Measurements from ENCODE around the gene ZBTB7C. TPM values are rescaled to one million over a fixed set of nuclear protein-coding genes. Genes with fewer than 3 reads are reported as not detected.

The ZBTB7C gene
- polyA plus RNA-seq, 6 donors from 2014 or later: not detected

- Mint-ChIP-seq H3K4me1 (no peaks in the 10 kb centered on the region), H3K27ac (no peak overlapping the region), H3K9me3 (peaks cover 0 to 2% (median 0%) of the 10 kb centered on the region in 7 donors), H3K4me3 (no peak overlapping the region), H3K27me3 (peaks cover 19 to 67% (median 59%) of the 10 kb centered on the region in 3 donors), H3K36me3 (peaks cover 0 to 8% of the 10 kb centered on the region in 2 donors)
- DNase-seq: no peak
- no peak for ATAC-seq (ENCODE audit: low read depth in 2 of 2)
Measured at GRCh38 chr18:48129621-48130082, 279.5 kb downstream of the ZBTB7C start.

DNA sequence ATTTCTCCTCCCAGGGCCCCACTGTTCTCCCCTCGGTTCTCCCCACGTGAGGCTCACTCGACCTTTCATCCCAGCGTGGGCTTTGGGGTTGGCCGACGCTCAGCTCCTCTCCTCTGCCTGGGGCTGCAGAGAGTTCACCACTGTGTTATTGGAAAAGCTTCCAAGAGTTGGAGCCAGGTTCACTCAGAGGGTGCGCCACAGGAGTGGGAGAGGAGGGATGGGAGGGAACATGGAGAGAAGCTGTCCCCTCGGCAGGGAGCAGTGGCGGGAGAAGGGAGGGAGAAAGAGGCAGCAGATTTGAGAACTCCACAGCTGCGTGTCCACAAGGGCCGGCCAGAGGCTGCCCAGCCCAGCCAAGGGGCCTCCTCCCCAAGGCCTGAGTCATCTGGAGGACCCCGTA is 281.6 kb downstream of the ZBTB7C start:
- H3K4me1 Mint-ChIP-seq: no peaks in the 10 kb centered on the region
- peaks cover 0 to 8% of the 10 kb centered on the region in 2 donors for H3K36me3 Mint-ChIP-seq
- no peak for ATAC-seq (ENCODE audit: low read depth in 2 of 2)

GRCh38 chr18:48126240-48126639 is 282.9 kb downstream of the ZBTB7C start:
- no peak for ATAC-seq (ENCODE audit: low read depth in 2 of 2)
- H3K27me3 Mint-ChIP-seq: peaks cover 14 to 61% (median 45%) of the 10 kb centered on the region in 3 donors

More for the DNA sequence above, 281.6 kb downstream of the ZBTB7C start:
- H3K27me3 Mint-ChIP-seq: peaks cover 19 to 57% (median 51%) of the 10 kb centered on the region in 3 donors
- no peak overlapping the region for H3K4me3 Mint-ChIP-seq
- no peak for DNase-seq
- no peaks in the 10 kb centered on the region for H3K9me3 Mint-ChIP-seq
- H3K27ac Mint-ChIP-seq: no peak overlapping the region

DNA sequence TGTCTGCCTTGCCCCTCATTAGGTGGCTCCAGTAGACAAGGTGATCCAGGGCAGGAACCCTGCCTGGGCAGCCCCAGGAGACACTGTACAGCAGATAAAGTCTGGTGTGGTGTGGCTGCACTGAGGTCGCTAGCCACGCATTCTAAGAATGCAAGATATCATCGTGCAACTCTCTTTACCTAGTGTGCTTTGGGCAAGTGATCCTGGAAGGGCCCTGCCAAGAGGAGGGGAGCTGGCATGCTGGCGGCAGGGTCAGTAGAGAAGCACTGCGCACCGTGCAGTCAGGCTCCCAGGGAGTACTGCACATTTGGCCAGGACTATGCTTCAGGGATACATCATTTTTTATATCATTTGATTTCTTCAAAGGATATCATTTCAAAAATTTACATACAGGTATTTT is 283.5 kb downstream of the ZBTB7C start:
- H3K36me3 Mint-ChIP-seq: peaks cover 0 to 8% of the 10 kb centered on the region in 2 donors
- H3K4me3 Mint-ChIP-seq: no peak overlapping the region
- H3K27ac Mint-ChIP-seq: no peak overlapping the region
- no peak for DNase-seq
- H3K4me1 Mint-ChIP-seq: no peaks in the 10 kb centered on the region
- H3K9me3 Mint-ChIP-seq: no peaks in the 10 kb centered on the region
- peaks cover 14 to 55% (median 45%) of the 10 kb centered on the region in 3 donors for H3K27me3 Mint-ChIP-seq
- no peak for ATAC-seq (ENCODE audit: low read depth in 2 of 2)

More at GRCh38 chr18:48126240-48126639, 282.9 kb downstream of the ZBTB7C start:
- no peaks in the 10 kb centered on the region for H3K4me1 Mint-ChIP-seq
- no peak overlapping the region for H3K4me3 Mint-ChIP-seq
- H3K9me3 Mint-ChIP-seq: no peaks in the 10 kb centered on the region
- H3K36me3 Mint-ChIP-seq: peaks cover 0 to 8% of the 10 kb centered on the region in 2 donors
- no peak for DNase-seq
- H3K27ac Mint-ChIP-seq: no peak overlapping the region

DNA sequence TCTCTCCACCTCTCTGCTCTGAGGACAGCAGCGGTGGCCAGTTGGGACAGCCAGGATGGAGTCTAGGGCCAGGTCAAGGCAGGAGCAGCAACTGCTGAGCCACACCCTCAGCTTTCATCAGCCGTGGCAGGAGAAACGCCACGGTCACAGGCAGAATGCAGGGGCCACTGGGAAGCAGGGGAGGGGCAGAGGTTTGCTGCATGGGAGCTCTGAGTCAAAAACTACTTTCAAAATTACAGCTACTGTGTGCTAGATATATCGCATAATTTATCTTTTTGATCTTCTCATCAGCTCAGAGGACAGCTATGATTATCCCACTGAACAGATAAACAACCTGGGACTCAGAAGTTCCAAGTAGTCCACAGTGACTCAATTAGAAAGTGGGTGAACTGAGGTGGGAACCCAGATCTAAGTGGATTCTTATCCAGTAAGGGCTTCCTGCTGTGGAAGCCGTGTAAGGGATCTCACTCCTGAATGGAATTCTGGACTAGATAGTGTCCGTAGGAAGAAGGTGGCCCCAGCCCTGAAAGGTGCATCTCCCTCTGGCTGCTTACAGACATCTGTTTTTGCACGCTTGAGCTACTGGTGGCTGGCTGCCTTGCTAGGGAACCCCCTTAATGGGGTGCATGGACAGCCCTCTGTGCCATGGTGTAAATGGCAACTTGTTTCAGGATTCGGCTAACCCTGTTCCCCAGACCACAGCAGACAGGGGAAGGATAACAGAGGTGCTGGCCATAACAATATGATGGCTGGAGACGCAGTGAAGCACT is 284.1 kb downstream of the ZBTB7C start:
- DNase-seq (no peak), ATAC-seq (ENCODE audit: low read depth in 2 of 2) (no peak)
- Mint-ChIP-seq H3K36me3 (peaks cover 0 to 8% of the 10 kb centered on the region in 2 donors), H3K4me1 (no peaks in the 10 kb centered on the region), H3K9me3 (peaks cover 0 to 1% (median 0%) of the 10 kb centered on the region in 7 donors), H3K4me3 (no peak overlapping the region), H3K27ac (no peak overlapping the region), H3K27me3 (peaks cover 11 to 49% (median 42%) of the 10 kb centered on the region in 3 donors)

DNA sequence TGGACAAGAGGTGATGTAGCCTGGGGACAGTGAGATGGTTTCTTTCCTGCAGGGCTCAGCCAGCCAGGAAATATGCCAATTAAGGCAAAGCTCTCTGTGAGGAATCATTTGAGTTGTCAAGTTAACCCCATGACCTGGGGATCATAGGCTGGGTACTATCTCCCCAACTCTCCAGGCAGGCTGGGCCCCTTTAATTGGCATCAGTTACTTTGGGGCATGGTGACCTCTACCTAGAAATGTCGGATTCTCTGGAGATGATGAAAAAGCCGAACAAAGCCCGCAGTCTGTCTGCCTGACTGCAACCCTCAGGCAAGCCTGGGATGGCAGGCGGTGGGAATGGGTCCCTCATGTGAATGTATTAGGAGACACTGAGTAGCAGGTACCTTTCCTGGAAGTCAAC is 285.2 kb downstream of the ZBTB7C start:
- DNase-seq (no peak), ATAC-seq (ENCODE audit: low read depth in 2 of 2) (no peak)
- Mint-ChIP-seq H3K9me3 (peaks cover 0 to 4% (median 0%) of the 10 kb centered on the region in 7 donors), H3K27me3 (peaks cover 6 to 44% (median 42%) of the 10 kb centered on the region in 3 donors), H3K4me1 (no peaks in the 10 kb centered on the region), H3K27ac (no peak overlapping the region), H3K4me3 (no peak overlapping the region), H3K36me3 (peaks cover 0 to 8% of the 10 kb centered on the region in 2 donors)

DNA sequence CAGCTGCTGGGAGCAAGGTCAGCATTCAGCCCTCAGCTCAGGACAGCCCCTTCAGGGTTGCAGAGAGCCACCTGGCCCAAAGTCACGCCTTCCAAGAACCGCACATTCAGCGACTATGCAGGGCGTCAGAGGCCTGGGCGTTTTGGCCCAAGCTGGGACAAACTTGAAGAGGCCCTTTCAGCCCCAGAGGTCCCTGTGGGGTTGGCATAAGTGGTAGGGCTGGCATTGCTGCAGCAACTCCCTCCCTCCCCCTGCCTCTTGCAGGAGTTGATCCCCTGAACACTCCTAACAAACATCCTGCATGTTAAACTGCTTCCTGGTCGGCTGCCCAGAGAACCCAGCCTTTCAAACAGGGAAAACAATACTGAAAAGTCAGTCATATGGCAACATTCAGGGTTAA is 285.9 kb downstream of the ZBTB7C start:
- ATAC-seq (ENCODE audit: low read depth in 2 of 2) (no peak), DNase-seq (no peak)
- peaks cover 0 to 4% (median 0%) of the 10 kb centered on the region in 7 donors for H3K9me3 Mint-ChIP-seq
- H3K27me3 Mint-ChIP-seq: peaks cover 6 to 38% (median 35%) of the 10 kb centered on the region in 3 donors
- H3K4me1 Mint-ChIP-seq: no peaks in the 10 kb centered on the region
- no peak overlapping the region for H3K4me3 Mint-ChIP-seq
- H3K27ac Mint-ChIP-seq: no peak overlapping the region
- H3K36me3 Mint-ChIP-seq: peaks cover 0 to 2% of the 10 kb centered on the region in 2 donors

GRCh38 chr18:48122816-48123215 is 286.4 kb downstream of the ZBTB7C start:
- no peak for DNase-seq
- no peaks in the 10 kb centered on the region for H3K4me1 Mint-ChIP-seq
- H3K4me3 Mint-ChIP-seq: no peak overlapping the region
- ATAC-seq (ENCODE audit: low read depth in 2 of 2): no peak
- H3K36me3 Mint-ChIP-seq: no peaks in the 10 kb centered on the region
- peaks cover 9 to 33% (median 30%) of the 10 kb centered on the region in 3 donors for H3K27me3 Mint-ChIP-seq
- peaks cover 0 to 4% (median 0%) of the 10 kb centered on the region in 7 donors for H3K9me3 Mint-ChIP-seq
- no peak overlapping the region for H3K27ac Mint-ChIP-seq

- H3K27me3 Mint-ChIP-seq: peaks cover 9 to 30% (median 26%) of the 10 kb centered on the region in 3 donors
- no peak overlapping the region for H3K27ac Mint-ChIP-seq
- DNase-seq: no peak
- H3K36me3 Mint-ChIP-seq: no peaks in the 10 kb centered on the region
- peaks cover 0 to 4% (median 0%) of the 10 kb centered on the region in 7 donors for H3K9me3 Mint-ChIP-seq
- H3K4me3 Mint-ChIP-seq: no peak overlapping the region
- ATAC-seq (ENCODE audit: low read depth in 2 of 2): no peak
- no peaks in the 10 kb centered on the region for H3K4me1 Mint-ChIP-seq
Measured at GRCh38 chr18:48122376-48122775, 286.8 kb downstream of the ZBTB7C start.

GRCh38 chr18:48121752-48122151 is 287.4 kb downstream of the ZBTB7C start:
- H3K27me3 Mint-ChIP-seq: peaks cover 12 to 26% (median 22%) of the 10 kb centered on the region in 3 donors
- no peaks in the 10 kb centered on the region for H3K36me3 Mint-ChIP-seq
- H3K9me3 Mint-ChIP-seq: peaks cover 0 to 4% (median 0%) of the 10 kb centered on the region in 7 donors
- DNase-seq: no peak
- no peak for ATAC-seq (ENCODE audit: low read depth in 2 of 2)
- H3K4me1 Mint-ChIP-seq: no peaks in the 10 kb centered on the region
- peak overlapping the region in 1 of 6 donors; percentile 6 for H3K27ac Mint-ChIP-seq
- no peak overlapping the region for H3K4me3 Mint-ChIP-seq

DNA sequence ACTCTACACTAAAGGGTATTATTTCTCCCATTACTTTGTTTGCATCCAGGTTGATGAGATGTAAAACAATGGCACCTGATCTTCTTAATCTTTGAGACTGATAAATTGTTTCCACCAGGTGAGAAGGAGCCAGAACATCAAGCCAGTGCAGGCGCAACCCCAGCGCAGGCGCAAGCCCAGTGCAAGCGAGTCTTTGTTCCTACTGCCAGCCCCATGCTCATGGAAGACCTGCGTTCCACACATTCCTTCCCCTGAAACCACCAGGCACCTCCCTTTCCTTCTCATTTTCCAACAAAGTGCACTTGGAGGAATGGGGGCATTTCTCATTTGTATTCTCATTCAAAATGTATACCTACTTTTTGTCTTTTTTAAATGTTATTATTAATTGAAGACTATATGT is 290.0 kb downstream of the ZBTB7C start:
- no peak for ATAC-seq (ENCODE audit: low read depth in 2 of 2)
- H3K27me3 Mint-ChIP-seq: peaks cover 11 to 27% (median 16%) of the 10 kb centered on the region in 3 donors
- no peaks in the 10 kb centered on the region for H3K4me1 Mint-ChIP-seq
- no peaks in the 10 kb centered on the region for H3K36me3 Mint-ChIP-seq
- H3K4me3 Mint-ChIP-seq: no peak overlapping the region
- no peak for DNase-seq
- peaks cover 0 to 4% (median 0%) of the 10 kb centered on the region in 7 donors for H3K9me3 Mint-ChIP-seq
- no peak overlapping the region for H3K27ac Mint-ChIP-seq

DNA sequence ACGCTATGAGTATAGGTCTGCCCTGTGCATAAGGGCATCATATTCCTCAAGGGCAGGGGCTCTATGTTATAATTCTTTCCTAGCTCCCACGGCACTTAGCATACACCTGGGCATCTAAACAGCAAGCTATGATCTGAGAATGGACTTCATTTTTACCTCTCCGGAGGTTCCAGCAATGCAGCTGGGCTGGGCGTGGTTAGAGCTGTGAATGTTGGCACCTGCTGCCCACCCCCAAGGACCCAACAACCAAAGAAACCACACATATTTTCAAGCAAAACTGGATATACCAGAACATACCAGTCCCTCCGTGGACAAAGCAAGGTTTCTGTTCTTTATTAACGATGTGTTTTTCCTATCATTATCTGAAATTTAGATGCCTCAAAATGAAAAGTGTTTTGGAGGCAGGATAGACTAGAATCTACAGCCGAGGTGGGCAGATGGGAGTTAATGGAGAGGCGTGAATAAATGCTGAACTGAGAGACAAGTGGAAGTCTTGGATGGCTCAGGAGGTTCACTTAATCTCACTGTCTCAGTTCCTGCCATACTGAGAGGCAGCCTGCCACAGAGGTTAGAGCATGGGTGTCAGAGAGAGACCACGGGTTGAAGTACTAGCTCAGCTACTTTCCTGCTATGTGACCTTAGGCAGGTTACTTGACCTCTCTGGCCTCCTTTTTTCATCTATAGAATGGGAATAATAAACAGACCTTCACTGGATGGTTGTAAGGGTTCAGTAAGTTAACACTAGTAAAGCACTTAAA is 292.1 kb downstream of the ZBTB7C start:
- DNase-seq: no peak
- no peaks in the 10 kb centered on the region for H3K4me1 Mint-ChIP-seq
- H3K4me3 Mint-ChIP-seq: no peak overlapping the region
- peak overlapping the region in 1 of 6 donors; percentile 16 for H3K27ac Mint-ChIP-seq
- peaks cover 8 to 16% (median 11%) of the 10 kb centered on the region in 3 donors for H3K27me3 Mint-ChIP-seq
- no peaks in the 10 kb centered on the region for H3K36me3 Mint-ChIP-seq
- peaks cover 0 to 4% (median 0%) of the 10 kb centered on the region in 7 donors for H3K9me3 Mint-ChIP-seq
- ATAC-seq (ENCODE audit: low read depth in 2 of 2): no peak

GRCh38 chr18:48116017-48116416 is 293.2 kb downstream of the ZBTB7C start:
- no peak overlapping the region for H3K27ac Mint-ChIP-seq
- H3K4me3 Mint-ChIP-seq: no peak overlapping the region
- no peaks in the 10 kb centered on the region for H3K36me3 Mint-ChIP-seq
- H3K4me1 Mint-ChIP-seq: no peaks in the 10 kb centered on the region
- no peak for ATAC-seq (ENCODE audit: low read depth in 2 of 2)
- H3K27me3 Mint-ChIP-seq: peaks cover 8 to 16% (median 14%) of the 10 kb centered on the region in 3 donors
- peaks cover 0 to 4% (median 0%) of the 10 kb centered on the region in 7 donors for H3K9me3 Mint-ChIP-seq
- DNase-seq: no peak
